HepG2 (cell line): ENCODE measurements around the gene FAM169A. TPM values are rescaled to one million over a fixed set of nuclear protein-coding genes. Genes with fewer than 3 reads are reported as not detected.

Source experiments
- ARID3A ChIP-seq: IDR thresholded peaks from 2 replicates; pipeline ENCODE4 v1.6.1; 2012; ENCODE audit warnings: low read depth, low read length, improper control_type of control experiment
- CBX5 ChIP-seq: sonication (generic); formaldehyde crosslinking; IDR thresholded peaks from 2 replicates; pipeline ENCODE4 v1.4.0; 2020; ENCODE audit warnings: missing genetic modification reagents, borderline replicate concordance
- GATAD1 ChIP-seq: IDR thresholded peaks from 2 replicates; pipeline ENCODE4 v1.6.1; 2016; ENCODE audit warnings: missing genetic modification reagents, missing compliant biosample characterization
- NAIF1 ChIP-seq: sonication (generic); formaldehyde crosslinking; IDR thresholded peaks from 2 replicates; pipeline ENCODE4 v1.5.0; 2020; ENCODE audit warnings: mild to moderate bottlenecking, missing genetic modification reagents, borderline replicate concordance
- NFKB2 ChIP-seq: sonication (generic); formaldehyde crosslinking; IDR thresholded peaks from 2 replicates; pipeline ENCODE4 v1.4.0; 2020; ENCODE audit warnings: missing genetic modification reagents, borderline replicate concordance
- PATZ1 ChIP-seq: sonication (generic); formaldehyde crosslinking; IDR thresholded peaks from 2 replicates; pipeline ENCODE4 v1.4.0; 2020; ENCODE audit warnings: missing genetic modification reagents
- POLR2AphosphoS5 ChIP-seq: IDR thresholded peaks from 2 replicates; pipeline ENCODE4 v1.6.1; 2012; ENCODE audit warnings: low read depth, low read length
- SOX6 ChIP-seq, 2 experiments: fragments of 450-650 bp in 1 of 2; sonication (generic) in 1 of 2; formaldehyde crosslinking in 1 of 2; IDR thresholded peaks; 2 replicates each; pipeline versions ENCODE4 v1.4.0 to v1.6.1; 2017 to 2020; ENCODE audit warnings: antibody characterized with exemption in 1 of 2, mild to moderate bottlenecking in 1 of 2, missing genetic modification reagents in 1 of 2
- UBTF ChIP-seq: sonication (generic); formaldehyde crosslinking; IDR thresholded peaks from 2 replicates; pipeline ENCODE4 v1.4.0; 2020; ENCODE audit warnings: mild to moderate bottlenecking, missing genetic modification reagents
- ZBED4 ChIP-seq: sonication (generic); formaldehyde crosslinking; IDR thresholded peaks from 2 replicates; pipeline ENCODE4 v1.4.0; 2020; ENCODE audit warnings: missing genetic modification reagents, borderline replicate concordance
- ZBTB4 ChIP-seq: sonication (generic); formaldehyde crosslinking; IDR thresholded peaks from 2 replicates; pipeline ENCODE4 v1.4.0; 2020; ENCODE audit warnings: missing genetic modification reagents, mild to moderate bottlenecking, borderline replicate concordance
- ZNF362 ChIP-seq: sonication (generic); formaldehyde crosslinking; IDR thresholded peaks from 2 replicates; pipeline ENCODE4 v1.4.0; 2020; ENCODE audit warnings: missing genetic modification reagents, mild to moderate bottlenecking, borderline replicate concordance
- polyA plus RNA-seq, 8 experiments: library from polyadenylated mRNA; depleted of rRNA in 3 of 8; stranded (reverse) in 7 of 8; unstranded in 1 of 8; fragments of >200 nt; fragmentation: Illumina TruSeq in 4 of 8; extraction: Trizol in 4 of 8; gene quantifications; 2 replicates each; pipeline versions ENCODE4 v1.2.1 to v1.2.3, GENCODE V29; 2011 to 2016; ENCODE audit warnings: low read depth in 4 of 8, missing spikeins in 1 of 8, mixed read lengths in 1 of 8; ENCODE audit not compliant: insufficient read depth in 1 of 8
- total RNA-seq, 5 experiments: library from RNA; depleted of rRNA; stranded (reverse); fragments of >200 nt; fragmentation: Illumina TruSeq; extraction: Trizol; gene quantifications; 2 replicates each; pipeline ENCODE4 v1.2.3, GENCODE V29; 2016; ENCODE audit warnings: low read depth in 1 of 5

The FAM169A gene
- total and polyA plus RNA-seq, 2 of the 13 experiments (the other 11 are each of a cell fraction or from before 2014, with no cell fraction given) = 21.1 to 110 TPM

- TF ChIP-seq ZBED4 = peak; percentile 87
- TF ChIP-seq POLR2AphosphoS5 = peak; percentile 59
- peak; percentile 65; the same call in 1 of the 2 replicates for TF ChIP-seq ZBTB4 (CRISPR knock-in tag)
- TF ChIP-seq SOX6 (IDR thresholded peaks at IDR 0.05) = no peak
- TF ChIP-seq SOX6 (CRISPR knock-in tag; IDR thresholded peaks at IDR 0.05) = peak; percentile 87
- TF ChIP-seq PATZ1 (CRISPR knock-in tag) = peak; percentile 82
- TF ChIP-seq CBX5 = no peak
- peak; percentile 45; the same call in 1 of the 2 replicates for TF ChIP-seq NFKB2 (CRISPR knock-in tag)
- peak; percentile 42; the same call in 1 of the 2 replicates for TF ChIP-seq ZNF362 (CRISPR knock-in tag)
- TF ChIP-seq ARID3A = 0 out of 2 replicates have a peak, but pooled peaks have one; percentile 25
- no peak for TF ChIP-seq NAIF1
- TF ChIP-seq GATAD1 = 0 out of 2 replicates have a peak, but pooled peaks have one; percentile 19
- peak; percentile 81; the same call in 1 of the 2 replicates for TF ChIP-seq UBTF (CRISPR knock-in tag)
Measured at GRCh38 chr5:74866596-74867162, 492 bp upstream of the FAM169A start (continued).
